IMR-90 (cell line): ENCODE results near the gene KCNQ5. TPM values are rescaled to one million over a fixed set of nuclear protein-coding genes. Genes with fewer than 3 reads are reported as not detected.

Experiments used
- ATAC-seq: fragments of 200-7000 bp; cut with Tn5 transposase; 2 replicates; pipeline ENCODE4 v1.9.1; 2020; ENCODE audit warnings: low read depth, mild to moderate bottlenecking, moderate library complexity
- BruUV-seq: library from RNA; stranded (reverse); fragments of 400-500 nt; replicated peaks from 2 replicates; lab custom pipeline; 2021; lab: Mats Ljungman, UMichigan
- CTCF ChIA-PET: fragments of 300-600 bp; formaldehyde crosslinking; extraction: SDS; loops from one replicate; lab custom pipeline; 2021; ENCODE audit warnings: antibody characterized with exemption; lab: Yijun Ruan, JAX
- POLR2A ChIA-PET: fragments of 300-600 bp; sonication (Branson Sonifier 250); formaldehyde crosslinking; loops from one replicate; lab custom pipeline; 2022; ENCODE audit warnings: antibody characterized with exemption; ENCODE audit not compliant: unreplicated experiment; lab: Charles Lee
- DNase-seq: peaks from one replicate; pipeline ENCODE4 v3.0.0; 2013
- H2AFZ ChIP-seq: replicated peaks from 2 replicates; pipeline ENCODE3; 2013; ENCODE audit warnings: low read length, mild to moderate bottlenecking; ENCODE audit not compliant: poor library complexity
- H2AK5ac ChIP-seq: 2 replicates; pipeline ENCODE4 v1.6.1; 2013; ENCODE audit warnings: low read depth, low read length, inconsistent platforms
- H2AK9ac ChIP-seq: replicated peaks from 2 replicates; pipeline ENCODE3; 2013; ENCODE audit warnings: mild to moderate bottlenecking, low read depth, low read length, moderate library complexity; ENCODE audit not compliant: poor library complexity
- H2BK120ac ChIP-seq: 2 replicates; pipeline ENCODE4 v1.6.1; 2013; ENCODE audit warnings: low read depth, low read length, inconsistent platforms
- H2BK15ac ChIP-seq: 3 replicates; pipeline ENCODE4 v1.6.1; 2013; ENCODE audit warnings: low read depth, low read length, inconsistent platforms
- H2BK20ac ChIP-seq: 2 replicates; pipeline ENCODE4 v1.6.1; 2013; ENCODE audit warnings: low read depth, mild to moderate bottlenecking, inconsistent platforms, low read length, moderate library complexity
- H2BK5ac ChIP-seq: 2 replicates; pipeline ENCODE4 v1.6.1; 2013; ENCODE audit warnings: mild to moderate bottlenecking, low read depth, low read length, inconsistent platforms; ENCODE audit not compliant: poor library complexity, severe bottlenecking
- H3K14ac ChIP-seq: replicated peaks from 2 replicates; pipeline ENCODE4 v1.6.1; 2013; ENCODE audit warnings: low read depth, low read length, inconsistent platforms
- H3K18ac ChIP-seq: 2 replicates; pipeline ENCODE4 v1.6.1; 2013; ENCODE audit warnings: low read depth, low read length, control low read depth
- H3K23ac ChIP-seq: 2 replicates; pipeline ENCODE4 v1.6.1; 2013; ENCODE audit warnings: low read depth, low read length, inconsistent platforms
- H3K27ac ChIP-seq: 2 replicates; pipeline ENCODE4 v1.5.1; 2013; ENCODE audit warnings: mild to moderate bottlenecking, control low read depth, low read length; ENCODE audit not compliant: insufficient read depth
- H3K27me3 ChIP-seq: 2 replicates; pipeline ENCODE4 v1.6.1; 2013; ENCODE audit warnings: low read length; ENCODE audit not compliant: control insufficient read depth, insufficient read depth
- H3K36me3 ChIP-seq: 2 replicates; pipeline ENCODE4 v1.6.1; 2013; ENCODE audit warnings: low read length, mixed read lengths; ENCODE audit not compliant: control insufficient read depth, insufficient read depth
- H3K4ac ChIP-seq: 2 replicates; pipeline ENCODE4 v1.6.1; 2013; ENCODE audit warnings: low read depth, low read length, inconsistent platforms
- H3K4me1 ChIP-seq: 2 replicates; pipeline ENCODE4 v1.6.1; 2013; ENCODE audit warnings: low read length, mixed read lengths; ENCODE audit not compliant: control insufficient read depth, insufficient read depth
- H3K4me2 ChIP-seq: 2 replicates; pipeline ENCODE4 v1.6.1; 2013; ENCODE audit warnings: low read depth, mild to moderate bottlenecking, control low read depth, low read length, moderate library complexity
- H3K4me3 ChIP-seq: 2 replicates; pipeline ENCODE4 v1.5.1; 2013; ENCODE audit warnings: low read depth, mild to moderate bottlenecking, control low read depth, low read length, moderate library complexity; ENCODE audit not compliant: insufficient read depth
- H3K56ac ChIP-seq: 2 replicates; pipeline ENCODE4 v1.6.1; 2013; ENCODE audit warnings: low read length, inconsistent platforms; ENCODE audit not compliant: insufficient read depth; ENCODE audit errors: extremely low read depth
- H3K79me1 ChIP-seq, 2 experiments: 2 replicates each; pipeline ENCODE4 v1.6.1; 2013; ENCODE audit warnings: low read length in 2 of 2, inconsistent platforms in 1 of 2, low read depth in 1 of 2
- H3K9ac ChIP-seq: 2 replicates; pipeline ENCODE4 v1.6.1; 2013; ENCODE audit warnings: low read depth, low read length, control low read depth
- H3K9me1 ChIP-seq: 2 replicates; pipeline ENCODE4 v1.6.1; 2013; ENCODE audit warnings: low read length, inconsistent platforms; ENCODE audit not compliant: insufficient read depth
- H3K9me3 ChIP-seq: 2 replicates; pipeline ENCODE4 v1.6.1; 2013; ENCODE audit warnings: low read length; ENCODE audit not compliant: control insufficient read depth, insufficient read depth
- H4K20me1 ChIP-seq: 2 replicates; pipeline ENCODE4 v1.6.1; 2013; ENCODE audit warnings: low read length, inconsistent platforms; ENCODE audit not compliant: insufficient read depth
- H4K5ac ChIP-seq: 2 replicates; pipeline ENCODE4 v1.6.1; 2013; ENCODE audit warnings: mild to moderate bottlenecking, low read depth, low read length, control low read depth
- H4K8ac ChIP-seq, 2 experiments: 2 replicates each; pipeline ENCODE4 v1.6.1; 2013; ENCODE audit warnings: low read depth in 2 of 2, low read length in 2 of 2, control low read depth in 1 of 2, inconsistent platforms in 1 of 2
- H4K91ac ChIP-seq: 2 replicates; pipeline ENCODE4 v1.6.1; 2013; ENCODE audit warnings: low read depth, low read length, inconsistent platforms; ENCODE audit not compliant: insufficient read depth
- CHD1 ChIP-seq: IDR thresholded peaks from 2 replicates; pipeline ENCODE4 v1.6.1; 2012; ENCODE audit warnings: low read depth, low read length, improper control_type of control experiment
- CTCF ChIP-seq: conservative IDR thresholded peaks from 2 replicates; pipeline ENCODE4 v1.5.1; 2012; ENCODE audit warnings: mild to moderate bottlenecking, low read depth, low read length, improper control_type of control experiment
- ELK1 ChIP-seq: fragments of 150-350 bp; IDR thresholded peaks from 2 replicates; pipeline ENCODE4 v1.6.1; 2016; ENCODE audit warnings: low read depth, mild to moderate bottlenecking, low read length, moderate library complexity, borderline replicate concordance
- FOS ChIP-seq: fragments of 150-350 bp; IDR thresholded peaks from 2 replicates; pipeline ENCODE4 v1.6.1; 2016; ENCODE audit warnings: low read depth, low read length
- MAFK ChIP-seq: IDR thresholded peaks from 2 replicates; pipeline ENCODE4 v1.6.1; 2012; ENCODE audit warnings: low read depth, low read length, improper control_type of control experiment
- MAZ ChIP-seq: IDR thresholded peaks from 2 replicates; pipeline ENCODE4 v1.6.1; 2012; ENCODE audit warnings: low read depth, mild to moderate bottlenecking, low read length, improper control_type of control experiment, moderate library complexity, borderline replicate concordance
- NFE2L2 ChIP-seq: fragments of 150-350 bp; IDR thresholded peaks from 2 replicates; pipeline ENCODE4 v1.6.1; 2016; ENCODE audit warnings: low read depth, mild to moderate bottlenecking, low read length
- RAD21 ChIP-seq: IDR thresholded peaks from 2 replicates; pipeline ENCODE4 v1.6.1; 2012; ENCODE audit warnings: low read length, improper control_type of control experiment
- RCOR1 ChIP-seq: IDR thresholded peaks from 2 replicates; pipeline ENCODE4 v1.6.1; 2012; ENCODE audit warnings: mild to moderate bottlenecking, low read length, improper control_type of control experiment; ENCODE audit not compliant: insufficient replicate concordance
- RFX5 ChIP-seq: IDR thresholded peaks from 2 replicates; pipeline ENCODE4 v1.8.0; 2012; ENCODE audit warnings: low read depth, mild to moderate bottlenecking, low read length, moderate library complexity
- USF2 ChIP-seq: fragments of 150-350 bp; IDR thresholded peaks from 2 replicates; pipeline ENCODE4 v1.6.1; 2017; ENCODE audit warnings: mild to moderate bottlenecking, antibody characterized with exemption, low read length, low read depth
- WGBS, 2 experiments: methylation state at CpG; one replicate each; pipeline versions ENCODE4 v1.1.5 to v1.1.7; 2013; ENCODE audit warnings: missing lambda C conversion rate in 2 of 2; ENCODE audit not compliant: insufficient read length in 1 of 2; ENCODE audit errors: extremely low coverage in 2 of 2; 5-methylcytosine and 5-hydroxymethylcytosine counted together
- dilution Hi-C: fragments of 300-500 bp; cut with HindIII; formaldehyde crosslinking; loops from one replicate; pipeline ENCODE4 v1.14.3; 2018; ENCODE audit warnings: low sequenced_read_pairs; ENCODE audit not compliant: unreplicated experiment
- in situ Hi-C: fragments of 300-500 bp; cut with MboI; formaldehyde crosslinking; loops from 3 replicates; pipeline ENCODE4 v1.14.3; 2019; ENCODE audit warnings: low sequenced_read_pairs, inconsistent platforms, mixed read lengths
- intact Hi-C: fragments of 100-400 bp; cut with micrococcal nuclease; formaldehyde crosslinking; loops from 2 replicates; pipeline ENCODE4 v1.10.0; 2022
- polyA plus RNA-seq, 3 experiments: library from polyadenylated mRNA; depleted of rRNA; stranded (reverse); fragments of >200 nt; gene quantifications; 2 replicates each; pipeline ENCODE4 v1.2.3, GENCODE V29; 2012; ENCODE audit warnings: low replicate concordance in 1 of 3
- total RNA-seq: library from RNA; depleted of rRNA; stranded (reverse); fragments of >200 nt; gene quantifications from 2 replicates; pipeline ENCODE4 v1.2.3, GENCODE V29; 2012

Gene KCNQ5
- total and polyA plus RNA-seq, 2 of the 4 experiments (the other 2 are of a cell fraction): 0.75 to 1.3 TPM

- Histone ChIP-seq H2AK5ac (no peak overlapping the region), H2BK120ac (no peak overlapping the region), H2BK5ac (no peak overlapping the region), H4K20me1 (no peaks in the 10 kb centered on the region), H3K9me3 (no peaks in the 10 kb centered on the region), H3K23ac (no peak overlapping the region), H3K4ac (no peak overlapping the region), H4K5ac (no peak overlapping the region), H3K4me2 (no peak overlapping the region), H3K14ac (no peak overlapping the region), H3K4me1 (peaks cover 3% of the 10 kb centered on the region), H2AK9ac (no peak overlapping the region), H3K56ac (no peak overlapping the region), H3K9ac (no peak overlapping the region), H2BK15ac (no peak overlapping the region), H3K36me3 (no peaks in the 10 kb centered on the region), H4K8ac (no peak overlapping the region), H2BK20ac (no peak overlapping the region), H3K18ac (no peak overlapping the region), H2AFZ (no peak overlapping the region), H3K27me3 (no peaks in the 10 kb centered on the region), H3K79me1 (no peaks in the 10 kb centered on the region; a peak in 1 of 4 replicates), H3K27ac (no peak overlapping the region), H4K91ac (no peak overlapping the region), H3K9me1 (no peaks in the 10 kb centered on the region), H3K4me3 (no peak overlapping the region)
- in situ Hi-C loops (no loop called here), dilution Hi-C loops (no loop called here), intact Hi-C loops (no loop called here)
- POLR2A ChIA-PET: no interaction called here
- ATAC-seq (no peak), DNase-seq (no peak)
- BruUV-seq: no TSS peak
- CTCF ChIA-PET: interaction anchor here (0.5 kb wide), 1 partner anchor 252 kb away, joined by 8 read pairs; no protein-coding TSS in a partner anchor
- TF ChIP-seq NFE2L2: no peak
- TF ChIP-seq MAFK: no peak
- no peak for TF ChIP-seq CTCF
- TF ChIP-seq CHD1: no peak
- no peak for TF ChIP-seq RFX5
- TF ChIP-seq USF2: no peak
- no peak for TF ChIP-seq ELK1
- no peak for TF ChIP-seq RCOR1
- no peak for TF ChIP-seq FOS
- no peak for TF ChIP-seq MAZ
- TF ChIP-seq RAD21: no peak
- WGBS, 2 experiments: no CpG with 5 or more reads among the region's 1 CpG
These were observed 319.9 kb downstream of the KCNQ5 start for GRCh38 chr6:72941751-72942150.
